Testis (tissue), 2 donors: ENCODE measurements around the gene SOS2.
"Not testable (repeated sequence)": the region's sequence is repeated elsewhere in the genome, so short reads cannot be mapped to it uniquely, and the experiment has no call there.

Source experiments
- POLR2A ChIP-seq: fragments of 450-650 bp; IDR thresholded peaks from one replicate; pipeline ENCODE4 v1.6.1; 2017; ENCODE audit warnings: antibody characterized with exemption, mild to moderate bottlenecking, moderate library complexity
- TF ChIP-seq, protein P1 (sequence below), 3 experiments: fragments of 450-650 bp in 2 of 3; fragments of 200-600 bp in 1 of 3; sonication (generic) in 1 of 3; IDR thresholded peaks; one replicate each; pipeline ENCODE4 v1.5.1; 2016 to 2019; ENCODE audit warnings: antibody characterized with exemption in 3 of 3, mild to moderate bottlenecking in 2 of 3, moderate library complexity in 1 of 3

DNA sequence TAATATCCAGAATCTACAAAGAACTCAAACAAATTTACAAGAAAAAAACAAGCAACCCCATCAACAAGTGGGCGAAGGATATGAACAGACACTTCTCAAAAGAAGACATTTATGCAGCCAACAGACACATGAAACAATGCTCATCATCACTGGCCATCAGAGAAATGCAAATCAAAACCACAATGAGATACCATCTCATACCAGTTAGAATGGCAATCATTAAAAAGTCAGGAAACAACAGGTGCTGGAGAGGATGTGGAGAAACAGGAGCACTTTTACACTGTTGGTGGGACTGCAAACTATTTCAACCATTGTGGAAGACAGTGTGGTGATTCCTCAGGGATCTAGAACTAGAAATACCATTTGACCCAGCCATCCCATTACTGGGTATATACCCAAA lies 152.3 kb downstream of the SOS2 start:
- TF ChIP-seq, protein P1, sequence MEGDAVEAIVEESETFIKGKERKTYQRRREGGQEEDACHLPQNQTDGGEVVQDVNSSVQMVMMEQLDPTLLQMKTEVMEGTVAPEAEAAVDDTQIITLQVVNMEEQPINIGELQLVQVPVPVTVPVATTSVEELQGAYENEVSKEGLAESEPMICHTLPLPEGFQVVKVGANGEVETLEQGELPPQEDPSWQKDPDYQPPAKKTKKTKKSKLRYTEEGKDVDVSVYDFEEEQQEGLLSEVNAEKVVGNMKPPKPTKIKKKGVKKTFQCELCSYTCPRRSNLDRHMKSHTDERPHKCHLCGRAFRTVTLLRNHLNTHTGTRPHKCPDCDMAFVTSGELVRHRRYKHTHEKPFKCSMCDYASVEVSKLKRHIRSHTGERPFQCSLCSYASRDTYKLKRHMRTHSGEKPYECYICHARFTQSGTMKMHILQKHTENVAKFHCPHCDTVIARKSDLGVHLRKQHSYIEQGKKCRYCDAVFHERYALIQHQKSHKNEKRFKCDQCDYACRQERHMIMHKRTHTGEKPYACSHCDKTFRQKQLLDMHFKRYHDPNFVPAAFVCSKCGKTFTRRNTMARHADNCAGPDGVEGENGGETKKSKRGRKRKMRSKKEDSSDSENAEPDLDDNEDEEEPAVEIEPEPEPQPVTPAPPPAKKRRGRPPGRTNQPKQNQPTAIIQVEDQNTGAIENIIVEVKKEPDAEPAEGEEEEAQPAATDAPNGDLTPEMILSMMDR (IDR thresholded peaks at IDR 0.05): not testable (repeated sequence)
- not testable (repeated sequence) for TF ChIP-seq POLR2A
